ENCODE results near the gene SERAC1. TPM values are rescaled to one million over a fixed set of nuclear protein-coding genes. Genes with fewer than 3 reads are reported as not detected.
"Not testable (repeated sequence)": the region's sequence is repeated elsewhere in the genome, so short reads cannot be mapped to it uniquely, and the experiment has no call there.

Gene SERAC1
- total RNA-seq, 6 experiments from 2014 or later = 5.2 to 7.0 (median 6.1) TPM

GRCh38 chr6:158158123-158158522 lies 9.9 kb downstream of the SERAC1 start:
- Mint-ChIP-seq H3K27ac (no peak overlapping the region), H3K9me3 (no peaks in the 10 kb centered on the region), H3K27me3 (ENCODE audit: insufficient read depth) (no peaks in the 10 kb centered on the region), H3K36me3 (ENCODE audit: low read depth) (no peaks in the 10 kb centered on the region), H3K4me3 (no peak overlapping the region), H3K4me1 (ENCODE audit: low read depth) (peaks cover 20% of the 10 kb centered on the region)
- DNase-seq = no peak
- no peak for TF ChIP-seq CTCF (IDR thresholded peaks at IDR 0.05)

GRCh38 chr6:158157064-158157764 lies 10.8 kb downstream of the SERAC1 start:
- Mint-ChIP-seq H3K36me3 (ENCODE audit: low read depth) (no peaks in the 10 kb centered on the region), H3K27me3 (ENCODE audit: insufficient read depth) (no peaks in the 10 kb centered on the region), H3K27ac (no peak overlapping the region), H3K4me3 (no peak overlapping the region), H3K4me1 (ENCODE audit: low read depth) (peaks cover 20% of the 10 kb centered on the region), H3K9me3 (no peaks in the 10 kb centered on the region)
- no peak for DNase-seq
- TF ChIP-seq CTCF (IDR thresholded peaks at IDR 0.05) = no peak

- peaks cover 13% of the 10 kb centered on the region for H3K4me1 Mint-ChIP-seq (ENCODE audit: low read depth)
These were observed 13.2 kb downstream of the SERAC1 start for GRCh38 chr6:158154816-158155215.

GRCh38 chr6:158153576-158153975 lies 14.5 kb downstream of the SERAC1 start:
- H3K4me1 Mint-ChIP-seq (ENCODE audit: low read depth) = peaks cover 21% of the 10 kb centered on the region
- no peak for TF ChIP-seq CTCF (IDR thresholded peaks at IDR 0.05)
- no peak for DNase-seq
- no peaks in the 10 kb centered on the region for H3K27me3 Mint-ChIP-seq (ENCODE audit: insufficient read depth)
- H3K9me3 Mint-ChIP-seq = no peaks in the 10 kb centered on the region
- H3K27ac Mint-ChIP-seq = no peak overlapping the region
- no peak overlapping the region for H3K4me3 Mint-ChIP-seq
- H3K36me3 Mint-ChIP-seq (ENCODE audit: low read depth) = no peaks in the 10 kb centered on the region

More at GRCh38 chr6:158154816-158155215, 13.2 kb downstream of the SERAC1 start:
- DNase-seq = no peak
- H3K27me3 Mint-ChIP-seq (ENCODE audit: insufficient read depth) = no peaks in the 10 kb centered on the region
- H3K27ac Mint-ChIP-seq = no peak overlapping the region
- no peaks in the 10 kb centered on the region for H3K36me3 Mint-ChIP-seq (ENCODE audit: low read depth)
- H3K9me3 Mint-ChIP-seq = no peaks in the 10 kb centered on the region
- TF ChIP-seq CTCF (IDR thresholded peaks at IDR 0.05) = no peak
- no peak overlapping the region for H3K4me3 Mint-ChIP-seq

- H3K9me3 Mint-ChIP-seq = no peaks in the 10 kb centered on the region
- H3K27ac Mint-ChIP-seq = no peak overlapping the region
- H3K27me3 Mint-ChIP-seq (ENCODE audit: insufficient read depth) = no peaks in the 10 kb centered on the region
- no peak for DNase-seq
- peaks cover 21% of the 10 kb centered on the region for H3K4me1 Mint-ChIP-seq (ENCODE audit: low read depth)
- H3K4me3 Mint-ChIP-seq = no peak overlapping the region
- no peaks in the 10 kb centered on the region for H3K36me3 Mint-ChIP-seq (ENCODE audit: low read depth)
- TF ChIP-seq CTCF (IDR thresholded peaks at IDR 0.05) = no peak
These were observed 15.4 kb downstream of the SERAC1 start for GRCh38 chr6:158152659-158153058.

- DNase-seq; H3K9me3 Mint-ChIP-seq; H3K27me3 Mint-ChIP-seq (ENCODE audit: insufficient read depth): not testable (repeated sequence)
These were observed 16.0 kb downstream of the SERAC1 start for GRCh38 chr6:158152025-158152424.

More at GRCh38 chr6:158152025-158152424, 16.0 kb downstream of the SERAC1 start:
- peaks cover 21% of the 10 kb centered on the region for H3K4me1 Mint-ChIP-seq (ENCODE audit: low read depth)
- H3K27ac Mint-ChIP-seq; H3K36me3 Mint-ChIP-seq (ENCODE audit: low read depth); H3K4me3 Mint-ChIP-seq: not testable (repeated sequence)

Measured in HFFc6 (cell line).